GM23338 (cell line): ENCODE data around the gene FUT8. TPM values are rescaled to one million over a fixed set of nuclear protein-coding genes. Genes with fewer than 3 reads are reported as not detected.

Experiments used
- ATAC-seq: fragments of 200-7000 bp; cut with Tn5 transposase; 3 replicates; pipeline ENCODE4 v1.9.1; 2020
- DNase-seq: peaks from one replicate; pipeline ENCODE4 v3.0.0-alpha.2; 2015; ENCODE audit warnings: low spot score
- H2AFZ ChIP-seq: fragments of 200-600 bp; sonication (generic); 2 replicates; pipeline ENCODE4 v1.8.0; 2016; ENCODE audit warnings: antibody characterized with exemption, mild to moderate bottlenecking, moderate library complexity
- H3F3A ChIP-seq: fragments of 200-600 bp; sonication (generic); replicated peaks from 2 replicates; pipeline ENCODE4 v1.8.0; 2017; ENCODE audit warnings: antibody characterized with exemption, mixed run types, low read depth
- H3K27ac ChIP-seq: fragments of 200-600 bp; sonication (generic); 2 replicates; pipeline ENCODE4 v1.6.1; 2016; ENCODE audit warnings: low read depth
- H3K27me3 ChIP-seq: fragments of 200-600 bp; sonication (generic); 2 replicates; pipeline ENCODE4 v1.8.0; 2016; ENCODE audit warnings: mild to moderate bottlenecking, mixed run types, moderate library complexity; ENCODE audit not compliant: insufficient read depth
- H3K36me3 ChIP-seq: fragments of 200-600 bp; sonication (generic); 2 replicates; pipeline ENCODE4 v1.8.0; 2016; ENCODE audit warnings: mild to moderate bottlenecking; ENCODE audit not compliant: insufficient read depth
- H3K4me1 ChIP-seq: fragments of 200-600 bp; sonication (generic); 2 replicates; pipeline ENCODE4 v1.8.0; 2016; ENCODE audit warnings: mild to moderate bottlenecking, moderate library complexity; ENCODE audit not compliant: insufficient read depth
- H3K4me2 ChIP-seq: fragments of 200-600 bp; sonication (generic); 2 replicates; pipeline ENCODE4 v1.7.1; 2017; ENCODE audit warnings: mixed run types
- H3K4me3 ChIP-seq: fragments of 200-600 bp; sonication (generic); 2 replicates; pipeline ENCODE4 v1.6.1; 2016; ENCODE audit warnings: mixed run types
- H3K79me2 ChIP-seq: fragments of 200-600 bp; sonication (generic); replicated peaks from 2 replicates; pipeline ENCODE4 v1.8.0; 2017; ENCODE audit warnings: mild to moderate bottlenecking; ENCODE audit not compliant: insufficient read depth
- H3K9me2 ChIP-seq: fragments of 200-600 bp; sonication (generic); 2 replicates; pipeline ENCODE4 v1.8.0; 2017; ENCODE audit not compliant: insufficient read depth
- H4K20me1 ChIP-seq: fragments of 200-600 bp; sonication (generic); replicated peaks from 2 replicates; pipeline ENCODE4 v1.8.0; 2017; ENCODE audit warnings: mild to moderate bottlenecking; ENCODE audit not compliant: insufficient read depth
- H3K27ac Mint-ChIP-seq: 2 replicates; pipeline ENCODE4 v1.8.0; 2020; ENCODE audit warnings: inconsistent platforms, mild to moderate bottlenecking, moderate library complexity, mixed read lengths
- H3K27me3 Mint-ChIP-seq: 3 replicates; pipeline ENCODE4 v1.8.0; 2022; ENCODE audit warnings: low read depth, mild to moderate bottlenecking, moderate library complexity, mixed read lengths, inconsistent platforms; ENCODE audit not compliant: insufficient read depth, poor library complexity
- H3K36me3 Mint-ChIP-seq: 3 replicates; pipeline ENCODE4 v1.8.0; 2021; ENCODE audit warnings: low read depth, mild to moderate bottlenecking, inconsistent platforms, moderate library complexity, mixed read lengths
- H3K4me1 Mint-ChIP-seq: 3 replicates; pipeline ENCODE4 v1.8.0; 2020; ENCODE audit warnings: mild to moderate bottlenecking, inconsistent platforms, mixed read lengths
- H3K4me3 Mint-ChIP-seq: 3 replicates; pipeline ENCODE4 v1.8.0; 2021; ENCODE audit warnings: moderate library complexity, mild to moderate bottlenecking, inconsistent platforms, mixed read lengths
- H3K9me3 Mint-ChIP-seq: 3 replicates; pipeline ENCODE4 v1.8.0; 2020; ENCODE audit warnings: moderate library complexity, mild to moderate bottlenecking, inconsistent platforms, mixed read lengths
- CREB1 ChIP-seq: fragments of 250-450 bp; sonication (Bioruptor Pico); IDR thresholded peaks from 2 replicates; pipeline ENCODE4 v1.5.0; 2020; ENCODE audit warnings: low read depth, mild to moderate bottlenecking, moderate library complexity
- EZH2 ChIP-seq: fragments of 200-600 bp; sonication (generic); IDR thresholded peaks from one replicate; pipeline ENCODE4 v1.8.0; 2017; ENCODE audit warnings: antibody characterized with exemption, mild to moderate bottlenecking, low read depth; ENCODE audit not compliant: unreplicated experiment
- EZH2phosphoT487 ChIP-seq: fragments of 200-600 bp; sonication (generic); IDR thresholded peaks from one replicate; pipeline ENCODE4 v1.8.1; 2018; ENCODE audit warnings: antibody characterized with exemption; ENCODE audit not compliant: unreplicated experiment
- JUNB ChIP-seq: IDR thresholded peaks from one replicate; pipeline ENCODE4 v1.6.1; 2016; ENCODE audit warnings: antibody characterized with exemption; ENCODE audit not compliant: unreplicated experiment
- ZNF114 ChIP-seq: fragments of 250-450 bp; sonication (Bioruptor Pico); IDR thresholded peaks from 2 replicates; pipeline ENCODE4 v1.5.0; 2020; ENCODE audit warnings: mild to moderate bottlenecking, moderate library complexity
- polyA plus RNA-seq: library from polyadenylated mRNA; unstranded; fragments of >200 nt; fragmentation: Nextera tagmentation; extraction: Ambion mirVana; gene quantifications from 2 replicates; pipeline ENCODE4 v1.2.1, GENCODE V29; 2016
- total RNA-seq: library from RNA; depleted of rRNA; stranded (reverse); fragments of >200 nt; shearing (Covaris generic); gene quantifications from 2 replicates; pipeline ENCODE4 v1.2.3, GENCODE V29; 2014
- TF ChIP-seq, protein P1 (sequence below): fragments of 250-450 bp; sonication (Bioruptor Pico); IDR thresholded peaks from 2 replicates; pipeline ENCODE4 v1.5.0; 2020; ENCODE audit warnings: mild to moderate bottlenecking, moderate library complexity

FUT8 gene
- total and polyA plus RNA-seq, 2 experiments from 2014 or later = 8.2 to 23.2 TPM

- TF ChIP-seq, protein P1, sequence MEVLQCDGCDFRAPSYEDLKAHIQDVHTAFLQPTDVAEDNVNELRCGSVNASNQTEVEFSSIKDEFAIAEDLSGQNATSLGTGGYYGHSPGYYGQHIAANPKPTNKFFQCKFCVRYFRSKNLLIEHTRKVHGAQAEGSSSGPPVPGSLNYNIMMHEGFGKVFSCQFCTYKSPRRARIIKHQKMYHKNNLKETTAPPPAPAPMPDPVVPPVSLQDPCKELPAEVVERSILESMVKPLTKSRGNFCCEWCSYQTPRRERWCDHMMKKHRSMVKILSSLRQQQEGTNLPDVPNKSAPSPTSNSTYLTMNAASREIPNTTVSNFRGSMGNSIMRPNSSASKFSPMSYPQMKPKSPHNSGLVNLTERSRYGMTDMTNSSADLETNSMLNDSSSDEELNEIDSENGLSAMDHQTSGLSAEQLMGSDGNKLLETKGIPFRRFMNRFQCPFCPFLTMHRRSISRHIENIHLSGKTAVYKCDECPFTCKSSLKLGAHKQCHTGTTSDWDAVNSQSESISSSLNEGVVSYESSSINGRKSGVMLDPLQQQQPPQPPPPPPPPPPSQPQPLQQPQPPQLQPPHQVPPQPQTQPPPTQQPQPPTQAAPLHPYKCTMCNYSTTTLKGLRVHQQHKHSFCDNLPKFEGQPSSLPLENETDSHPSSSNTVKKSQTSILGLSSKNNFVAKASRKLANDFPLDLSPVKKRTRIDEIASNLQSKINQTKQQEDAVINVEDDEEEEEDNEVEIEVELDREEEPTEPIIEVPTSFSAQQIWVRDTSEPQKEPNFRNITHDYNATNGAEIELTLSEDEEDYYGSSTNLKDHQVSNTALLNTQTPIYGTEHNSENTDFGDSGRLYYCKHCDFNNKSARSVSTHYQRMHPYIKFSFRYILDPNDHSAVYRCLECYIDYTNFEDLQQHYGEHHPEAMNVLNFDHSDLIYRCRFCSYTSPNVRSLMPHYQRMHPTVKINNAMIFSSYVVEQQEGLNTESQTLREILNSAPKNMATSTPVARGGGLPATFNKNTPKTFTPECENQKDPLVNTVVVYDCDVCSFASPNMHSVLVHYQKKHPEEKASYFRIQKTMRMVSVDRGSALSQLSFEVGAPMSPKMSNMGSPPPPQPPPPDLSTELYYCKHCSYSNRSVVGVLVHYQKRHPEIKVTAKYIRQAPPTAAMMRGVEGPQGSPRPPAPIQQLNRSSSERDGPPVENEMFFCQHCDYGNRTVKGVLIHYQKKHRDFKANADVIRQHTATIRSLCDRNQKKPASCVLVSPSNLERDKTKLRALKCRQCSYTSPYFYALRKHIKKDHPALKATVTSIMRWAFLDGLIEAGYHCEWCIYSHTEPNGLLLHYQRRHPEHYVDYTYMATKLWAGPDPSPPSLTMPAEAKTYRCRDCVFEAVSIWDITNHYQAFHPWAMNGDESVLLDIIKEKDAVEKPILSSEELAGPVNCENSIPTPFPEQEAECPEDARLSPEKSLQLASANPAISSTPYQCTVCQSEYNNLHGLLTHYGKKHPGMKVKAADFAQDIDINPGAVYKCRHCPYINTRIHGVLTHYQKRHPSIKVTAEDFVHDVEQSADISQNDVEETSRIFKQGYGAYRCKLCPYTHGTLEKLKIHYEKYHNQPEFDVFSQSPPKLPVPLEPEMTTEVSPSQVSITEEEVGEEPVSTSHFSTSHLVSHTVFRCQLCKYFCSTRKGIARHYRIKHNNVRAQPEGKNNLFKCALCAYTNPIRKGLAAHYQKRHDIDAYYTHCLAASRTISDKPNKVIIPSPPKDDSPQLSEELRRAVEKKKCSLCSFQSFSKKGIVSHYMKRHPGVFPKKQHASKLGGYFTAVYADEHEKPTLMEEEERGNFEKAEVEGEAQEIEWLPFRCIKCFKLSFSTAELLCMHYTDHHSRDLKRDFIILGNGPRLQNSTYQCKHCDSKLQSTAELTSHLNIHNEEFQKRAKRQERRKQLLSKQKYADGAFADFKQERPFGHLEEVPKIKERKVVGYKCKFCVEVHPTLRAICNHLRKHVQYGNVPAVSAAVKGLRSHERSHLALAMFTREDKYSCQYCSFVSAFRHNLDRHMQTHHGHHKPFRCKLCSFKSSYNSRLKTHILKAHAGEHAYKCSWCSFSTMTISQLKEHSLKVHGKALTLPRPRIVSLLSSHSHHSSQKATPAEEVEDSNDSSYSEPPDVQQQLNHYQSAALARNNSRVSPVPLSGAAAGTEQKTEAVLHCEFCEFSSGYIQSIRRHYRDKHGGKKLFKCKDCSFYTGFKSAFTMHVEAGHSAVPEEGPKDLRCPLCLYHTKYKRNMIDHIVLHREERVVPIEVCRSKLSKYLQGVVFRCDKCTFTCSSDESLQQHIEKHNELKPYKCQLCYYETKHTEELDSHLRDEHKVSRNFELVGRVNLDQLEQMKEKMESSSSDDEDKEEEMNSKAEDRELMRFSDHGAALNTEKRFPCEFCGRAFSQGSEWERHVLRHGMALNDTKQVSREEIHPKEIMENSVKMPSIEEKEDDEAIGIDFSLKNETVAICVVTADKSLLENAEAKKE (CRISPR knock-in tag) = no peak
- no peak for TF ChIP-seq CREB1 (CRISPR knock-in tag)
Observed at GRCh38 chr14:65574611-65575010, 162.1 kb downstream of the FUT8 start (continued).

GRCh38 chr14:65575389-65575788 lies 162.9 kb downstream of the FUT8 start:
- Mint-ChIP-seq H3K4me3 (no peak overlapping the region), H3K27ac (no peak overlapping the region)
- no peak overlapping the region for H3K4me3 ChIP-seq
- TF ChIP-seq EZH2 (no peak), JUNB (no peak), ZNF114 (no peak), EZH2phosphoT487 (no peak)
- TF ChIP-seq, protein P1 (CRISPR knock-in tag) = no peak

More at GRCh38 chr14:65575389-65575788, 162.9 kb downstream of the FUT8 start:
- H3F3A ChIP-seq = no peaks in the 10 kb centered on the region
- H3K4me2 ChIP-seq = no peak overlapping the region
- H3K27ac ChIP-seq = no peak overlapping the region
- no peak for ATAC-seq
- H3K27me3 ChIP-seq = no peaks in the 10 kb centered on the region
- H3K36me3 Mint-ChIP-seq = no peaks in the 10 kb centered on the region
- H3K36me3 ChIP-seq = no peaks in the 10 kb centered on the region
- H2AFZ ChIP-seq = no peak overlapping the region
- peaks cover 1% of the 10 kb centered on the region for H3K27me3 Mint-ChIP-seq
- H4K20me1 ChIP-seq = no peaks in the 10 kb centered on the region
- H3K79me2 ChIP-seq = no peaks in the 10 kb centered on the region
- H3K4me1 Mint-ChIP-seq = peaks cover 26% of the 10 kb centered on the region
- no peak for DNase-seq
- no peaks in the 10 kb centered on the region for H3K9me2 ChIP-seq
- peaks cover 14% of the 10 kb centered on the region for H3K4me1 ChIP-seq
- no peaks in the 10 kb centered on the region; the same call in 2 of the 3 replicates for H3K9me3 Mint-ChIP-seq
